Effector memory CD8-positive, alpha-beta T cell (primary cell): Measurements from ENCODE around the gene SPEN.
"Not testable (repeated sequence)": the region's sequence is repeated elsewhere in the genome, so short reads cannot be mapped to it uniquely, and the experiment has no call there.

Source experiments
- ATAC-seq: fragments of 150-1000 bp; cut with Tn5 transposase; replicated peaks from 2 replicates; pipeline ENCODE4 v1.10.0; 2021; ENCODE audit warnings: mild to moderate bottlenecking, moderate library complexity
- DNase-seq, 3 experiments: peaks; one replicate each; pipeline ENCODE4 v3.0.0; 2021
- H3K27ac Mint-ChIP-seq, 2 donors: one replicate each; pipeline ENCODE4 v1.8.0; 2022; ENCODE audit warnings: mild to moderate bottlenecking in 2 of 2, mixed read lengths in 2 of 2, moderate library complexity in 2 of 2
- H3K27me3 Mint-ChIP-seq, 2 donors: one replicate each; pipeline ENCODE4 v1.8.0; 2022; ENCODE audit warnings: mixed read lengths in 2 of 2
- H3K36me3 Mint-ChIP-seq: one replicate; pipeline ENCODE4 v1.8.0; 2022; ENCODE audit warnings: mild to moderate bottlenecking, moderate library complexity, mixed read lengths; ENCODE audit not compliant: insufficient read depth
- H3K4me1 Mint-ChIP-seq, 2 donors: one replicate each; pipeline ENCODE4 v1.8.0; 2022; ENCODE audit warnings: low read depth in 2 of 2, mixed read lengths in 2 of 2
- H3K4me3 Mint-ChIP-seq, 2 donors: one replicate each; pipeline ENCODE4 v1.8.0; 2022; ENCODE audit warnings: mild to moderate bottlenecking in 2 of 2, mixed read lengths in 2 of 2, moderate library complexity in 2 of 2
- H3K9me3 Mint-ChIP-seq, 2 donors: one replicate each; pipeline ENCODE4 v1.8.0; 2022; ENCODE audit warnings: mixed read lengths in 2 of 2

The SPEN gene

GRCh38 chr1:15816674-15817073 is 30.8 kb upstream of the SPEN start:
- no peak for ATAC-seq
- Mint-ChIP-seq H3K4me3 (no peak overlapping the region), H3K27ac (no peak overlapping the region), H3K4me1 (no peaks in the 10 kb centered on the region), H3K27me3 (no peaks in the 10 kb centered on the region), H3K36me3 (no peaks in the 10 kb centered on the region), H3K9me3 (no peaks in the 10 kb centered on the region)
- no peak for DNase-seq

DNA sequence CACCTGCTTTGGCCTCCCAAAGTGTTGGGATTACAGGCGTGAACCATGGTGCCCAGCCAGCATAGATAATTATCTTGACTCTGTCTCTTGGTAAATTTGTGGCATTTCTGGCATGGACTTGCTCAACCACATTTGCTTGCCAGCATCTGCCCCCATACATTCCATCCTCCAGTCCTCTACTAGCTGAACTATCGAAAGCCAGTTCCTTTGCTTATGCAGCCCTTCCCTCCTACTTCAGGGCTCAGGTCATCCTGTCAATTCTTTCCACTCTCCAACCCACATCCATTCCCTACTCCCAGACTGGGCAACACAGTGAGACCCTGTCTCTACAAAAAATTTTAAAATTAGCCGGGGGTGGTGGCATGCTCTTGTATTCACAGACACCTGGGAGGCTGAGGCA is 27.0 kb upstream of the SPEN start:
- peaks cover 4% of the 10 kb centered on the region for H3K36me3 Mint-ChIP-seq
- no peaks in the 10 kb centered on the region for H3K9me3 Mint-ChIP-seq
- H3K4me3 Mint-ChIP-seq = no peak overlapping the region
- DNase-seq (no peak), ATAC-seq (no peak)
- H3K4me1 Mint-ChIP-seq = no peaks in the 10 kb centered on the region
- H3K27me3 Mint-ChIP-seq = no peaks in the 10 kb centered on the region
- no peak overlapping the region for H3K27ac Mint-ChIP-seq

DNA sequence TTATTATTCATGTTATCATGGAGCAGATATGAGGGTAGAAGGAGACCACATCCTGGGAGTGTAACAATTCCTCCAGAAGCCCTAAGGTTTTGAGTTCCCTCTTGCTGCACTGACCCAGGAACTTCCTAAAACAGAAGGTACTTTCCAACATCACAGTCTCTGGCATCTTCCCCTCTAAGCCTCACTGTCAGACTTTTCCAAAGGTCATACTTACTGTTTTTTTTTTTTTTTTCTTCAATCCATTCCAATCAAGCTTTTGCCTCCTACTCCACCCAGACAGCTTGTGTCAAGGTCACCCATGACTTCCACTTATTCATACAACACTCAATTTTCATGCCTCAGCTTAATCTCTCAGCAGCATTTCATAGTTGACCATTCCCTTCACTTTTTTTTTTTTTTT is 21.7 kb upstream of the SPEN start:
- DNase-seq = no peak
- H3K4me1 Mint-ChIP-seq = peaks cover 3 to 9% of the 10 kb centered on the region in 2 donors
- H3K27ac Mint-ChIP-seq = no peak overlapping the region
- H3K27me3 Mint-ChIP-seq = no peaks in the 10 kb centered on the region
- no peak overlapping the region for H3K4me3 Mint-ChIP-seq
- H3K36me3 Mint-ChIP-seq = peaks cover 4% of the 10 kb centered on the region
- H3K9me3 Mint-ChIP-seq = no peaks in the 10 kb centered on the region
- ATAC-seq = no peak

DNA sequence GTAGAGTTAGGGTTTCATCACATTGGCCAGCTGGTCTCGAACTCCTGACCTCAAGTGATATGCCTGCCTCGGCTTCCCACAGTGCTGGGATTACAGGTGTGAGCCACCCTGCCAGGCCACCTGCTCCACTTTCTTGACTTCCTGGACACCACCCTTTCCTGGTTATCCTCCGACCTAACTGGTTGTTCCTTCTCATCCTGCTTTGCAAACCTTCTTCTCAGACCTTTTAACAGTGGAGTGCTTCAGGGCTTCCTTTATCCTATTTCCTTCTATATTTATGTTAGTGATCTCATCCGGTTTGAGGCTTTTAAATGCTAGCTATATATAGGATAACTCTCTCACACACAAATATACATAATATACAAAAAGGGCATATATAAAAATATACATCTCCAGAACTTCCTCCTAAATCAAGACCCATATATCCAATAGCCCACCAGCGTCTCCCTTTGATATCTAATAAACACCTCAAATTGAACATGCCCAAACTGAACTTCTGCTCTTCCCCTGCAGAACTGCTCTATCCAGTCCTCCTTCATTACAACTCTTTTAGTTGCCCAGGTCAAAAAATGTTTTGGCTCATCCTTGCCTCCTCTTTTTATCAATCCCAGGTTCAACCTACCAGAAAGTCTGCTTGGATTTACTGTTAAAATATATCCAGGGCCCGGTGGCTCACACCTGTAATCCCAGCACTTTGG is 20.5 kb upstream of the SPEN start:
- Mint-ChIP-seq H3K27ac (no peak overlapping the region), H3K27me3 (no peaks in the 10 kb centered on the region), H3K4me1 (peaks cover 6 to 15% of the 10 kb centered on the region in 2 donors), H3K4me3 (no peak overlapping the region), H3K9me3 (no peaks in the 10 kb centered on the region), H3K36me3 (peaks cover 4% of the 10 kb centered on the region)
- DNase-seq (no peak), ATAC-seq (no peak)

DNA sequence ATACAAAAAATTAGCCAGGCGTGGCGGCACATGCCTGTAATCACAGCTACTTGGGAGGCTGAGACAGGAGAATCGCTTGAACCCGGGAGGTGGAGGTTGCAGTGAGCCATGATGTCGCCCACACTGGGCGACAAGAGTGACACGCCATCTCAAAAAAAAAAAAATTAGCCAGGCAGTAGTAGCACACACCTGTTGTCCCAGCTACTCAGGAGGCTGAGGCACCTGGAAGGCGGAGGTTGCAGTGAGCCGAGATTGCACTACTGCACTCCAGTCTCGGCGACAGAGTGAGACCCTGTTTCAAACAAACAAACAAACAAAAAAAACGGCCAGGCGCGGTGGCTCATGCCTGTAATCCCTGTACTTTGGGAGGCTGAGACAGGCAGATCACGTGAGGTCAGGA is 19.9 kb upstream of the SPEN start:
- H3K27ac Mint-ChIP-seq, DNase-seq, H3K4me3 Mint-ChIP-seq, ATAC-seq, H3K9me3 Mint-ChIP-seq, H3K36me3 Mint-ChIP-seq, H3K27me3 Mint-ChIP-seq: not testable (repeated sequence)
- H3K4me1 Mint-ChIP-seq = peaks cover 6 to 16% of the 10 kb centered on the region in 2 donors

DNA sequence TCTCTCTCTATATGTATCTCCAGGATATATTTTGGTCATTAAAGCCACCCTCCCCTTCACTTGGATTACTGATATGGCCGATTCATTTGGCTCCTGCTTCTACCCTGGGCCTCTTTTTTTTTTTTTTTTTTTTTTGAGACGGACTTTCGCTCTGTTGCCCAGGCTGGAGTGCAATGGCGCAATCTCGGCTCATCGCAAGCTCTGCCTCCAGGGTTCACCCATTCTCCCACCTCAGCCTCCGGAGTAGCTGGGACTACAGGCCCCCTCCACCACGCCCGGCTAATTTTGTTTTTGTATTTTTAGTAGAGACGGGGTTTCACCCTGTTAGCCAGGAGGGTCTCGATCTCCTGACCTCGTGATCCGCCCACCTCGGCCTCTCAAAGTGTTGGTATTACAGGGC is 18.6 kb upstream of the SPEN start:
- not testable (repeated sequence) for DNase-seq, H3K4me3 Mint-ChIP-seq, ATAC-seq, H3K27me3 Mint-ChIP-seq, H3K9me3 Mint-ChIP-seq, H3K27ac Mint-ChIP-seq
- H3K4me1 Mint-ChIP-seq = peaks cover 8 to 19% of the 10 kb centered on the region in 2 donors
- H3K36me3 Mint-ChIP-seq = peaks cover 15% of the 10 kb centered on the region

- no peaks in the 10 kb centered on the region for H3K9me3 Mint-ChIP-seq
- no peak for DNase-seq
- peak overlapping the region in 1 of 2 donors; percentile 11 for H3K27ac Mint-ChIP-seq
- no peak for ATAC-seq
- H3K27me3 Mint-ChIP-seq = no peaks in the 10 kb centered on the region
- H3K36me3 Mint-ChIP-seq = peaks cover 25% of the 10 kb centered on the region
- H3K4me1 Mint-ChIP-seq = peaks cover 8 to 24% of the 10 kb centered on the region in 2 donors
- no peak overlapping the region for H3K4me3 Mint-ChIP-seq
Measured at GRCh38 chr1:15830258-15830657, 17.2 kb upstream of the SPEN start.

DNA sequence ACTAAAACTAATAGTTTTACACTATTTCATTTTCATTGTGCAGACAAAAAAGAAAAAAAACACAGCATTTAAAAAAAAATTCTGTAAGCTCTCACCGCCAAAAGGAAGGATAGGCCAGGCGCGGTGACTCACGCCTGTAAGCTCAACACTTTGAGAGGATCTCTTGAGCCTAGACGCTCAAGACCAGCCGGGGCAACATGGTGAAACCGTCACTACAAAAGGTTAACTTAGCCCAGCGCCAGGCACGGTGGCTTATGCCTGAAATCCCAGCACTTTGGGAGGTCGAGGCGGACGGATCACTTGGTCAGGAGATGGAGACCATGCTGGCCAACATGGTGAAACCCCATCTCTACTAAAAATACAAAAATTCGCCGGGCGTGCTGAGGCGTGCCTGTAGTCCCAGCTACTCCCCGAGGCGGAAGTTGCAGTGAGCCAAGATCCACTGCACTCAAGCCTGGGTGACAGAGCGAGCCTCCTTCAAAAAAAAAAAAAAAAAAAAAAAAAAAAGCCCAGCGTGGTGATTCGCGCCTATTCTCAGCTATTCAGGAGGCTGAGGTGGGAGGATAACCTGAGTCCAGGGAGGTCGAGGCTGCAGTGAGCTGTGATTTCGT is 14.3 kb upstream of the SPEN start:
- no peaks in the 10 kb centered on the region for H3K9me3 Mint-ChIP-seq
- ATAC-seq = no peak
- peaks cover 14 to 27% of the 10 kb centered on the region in 2 donors for H3K4me1 Mint-ChIP-seq
- peak overlapping the region; percentile 94 to 95 for H3K4me3 Mint-ChIP-seq
- H3K27me3 Mint-ChIP-seq = no peaks in the 10 kb centered on the region
- DNase-seq = peak in 2 of 3 experiments; percentile 8 to 16
- peak overlapping the region; percentile 96 to 97 for H3K27ac Mint-ChIP-seq
- peaks cover 42% of the 10 kb centered on the region for H3K36me3 Mint-ChIP-seq

- peak overlapping the region; percentile 96 to 97 for H3K27ac Mint-ChIP-seq
- no peaks in the 10 kb centered on the region for H3K27me3 Mint-ChIP-seq
- H3K4me3 Mint-ChIP-seq = peak overlapping the region; percentile 94 to 95
- H3K4me1 Mint-ChIP-seq = peaks cover 14 to 27% of the 10 kb centered on the region in 2 donors
- ATAC-seq = no peak
- H3K9me3 Mint-ChIP-seq = no peaks in the 10 kb centered on the region
- H3K36me3 Mint-ChIP-seq = peaks cover 42% of the 10 kb centered on the region
- DNase-seq = no peak
Measured at GRCh38 chr1:15833842-15834405, 13.6 kb upstream of the SPEN start.

DNA sequence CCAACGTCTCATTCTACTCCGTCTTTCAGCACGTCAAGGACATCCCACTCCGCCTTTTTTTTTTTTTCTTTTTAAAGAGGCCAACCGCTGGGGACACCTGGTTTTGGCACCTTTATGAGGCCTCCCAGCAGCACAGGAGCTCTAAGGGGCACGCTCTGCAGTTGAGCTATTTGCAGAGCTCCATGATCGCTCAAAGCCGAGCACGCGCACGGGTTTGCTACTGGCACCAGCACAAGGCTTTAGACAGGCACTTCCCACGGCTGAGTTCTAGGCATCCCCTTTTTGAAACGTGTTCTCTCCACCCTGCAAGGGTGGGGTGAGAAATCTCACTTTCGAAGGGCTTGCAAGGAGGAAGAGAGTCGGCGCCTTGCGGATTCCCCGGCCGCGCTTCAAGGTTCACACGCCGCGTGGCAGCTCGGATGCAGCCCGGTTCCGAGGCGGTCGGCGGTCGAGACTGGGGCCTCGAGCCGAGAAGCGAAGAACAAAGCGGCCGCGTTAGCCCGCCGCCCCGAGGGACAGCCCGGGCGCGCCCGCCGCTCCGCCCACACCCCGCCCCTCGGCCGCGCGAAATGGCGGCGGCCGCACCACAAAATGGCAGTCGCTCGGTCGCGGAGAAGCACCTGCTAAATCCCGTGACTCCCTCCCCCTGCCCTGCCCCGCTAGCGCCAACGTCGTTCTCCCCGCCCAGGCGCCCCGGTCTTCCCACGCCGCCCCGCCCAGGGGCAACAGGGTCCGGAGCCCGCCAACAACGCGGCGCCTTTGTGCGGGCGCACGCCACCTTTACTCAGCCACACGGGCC is 12.9 kb upstream of the SPEN start:
- Mint-ChIP-seq H3K27me3 (no peaks in the 10 kb centered on the region), H3K36me3 (peaks cover 42% of the 10 kb centered on the region), H3K9me3 (no peaks in the 10 kb centered on the region), H3K4me3 (peak overlapping the region; percentile 94 to 95), H3K4me1 (peaks cover 14 to 27% of the 10 kb centered on the region in 2 donors), H3K27ac (peak overlapping the region; percentile 96 to 97)
- peak; percentile 64 for ATAC-seq
- peak; percentile 75 to 78 (median 77) for DNase-seq

GRCh38 chr1:15835205-15835740 is 12.2 kb upstream of the SPEN start:
- H3K27me3 Mint-ChIP-seq = no peaks in the 10 kb centered on the region
- peaks cover 11 to 20% of the 10 kb centered on the region in 2 donors for H3K4me1 Mint-ChIP-seq
- H3K27ac Mint-ChIP-seq = peak overlapping the region; percentile 96 to 97
- no peaks in the 10 kb centered on the region for H3K9me3 Mint-ChIP-seq
- peaks cover 42% of the 10 kb centered on the region for H3K36me3 Mint-ChIP-seq
- ATAC-seq (peak; percentile 4), DNase-seq (no peak)
- peak overlapping the region; percentile 94 to 95 for H3K4me3 Mint-ChIP-seq

- Mint-ChIP-seq H3K4me3 (peak overlapping the region; percentile 94 to 95), H3K27me3 (no peaks in the 10 kb centered on the region), H3K4me1 (peaks cover 11 to 18% of the 10 kb centered on the region in 2 donors), H3K9me3 (no peaks in the 10 kb centered on the region), H3K36me3 (peaks cover 42% of the 10 kb centered on the region), H3K27ac (peak overlapping the region; percentile 96 to 97)
- peak; percentile 55 for ATAC-seq
- peak; percentile 92 to 96 (median 96) for DNase-seq
Measured at GRCh38 chr1:15835741-15836510, 11.6 kb upstream of the SPEN start.

GRCh38 chr1:15836511-15836771 is 11.1 kb upstream of the SPEN start:
- peaks cover 42% of the 10 kb centered on the region for H3K36me3 Mint-ChIP-seq
- peak overlapping the region; percentile 96 to 97 for H3K27ac Mint-ChIP-seq
- peak overlapping the region; percentile 94 to 95 for H3K4me3 Mint-ChIP-seq
- H3K4me1 Mint-ChIP-seq = peaks cover 11 to 18% of the 10 kb centered on the region in 2 donors
- not testable (repeated sequence) for H3K27me3 Mint-ChIP-seq, DNase-seq, H3K9me3 Mint-ChIP-seq, ATAC-seq
